Caki2 (cell line): Measurements from ENCODE around the gene MIB1. TPM values are rescaled to one million over a fixed set of nuclear protein-coding genes. Genes with fewer than 3 reads are reported as not detected.

Experiments
- DNase-seq: peaks from one replicate; pipeline ENCODE4 v3.0.0-alpha.2; 2015; ENCODE audit warnings: low read depth
- in situ Hi-C: cut with HindIII; loops from 2 replicates; pipeline ENCODE4 v1.10.0; 2016; ENCODE audit warnings: low sequenced_read_pairs, low pct_unique_long_range_greater_than_20kb, mixed read lengths
- total RNA-seq: library from RNA; depleted of rRNA; stranded (reverse); fragments of >200 nt; shearing (Covaris generic); gene quantifications from 2 replicates; pipeline ENCODE4 v1.2.3, GENCODE V29; 2014; ENCODE audit warnings: low replicate concordance

Gene MIB1
- total RNA-seq, 1 experiment from 2014 or later = 25.4 TPM

- no peak for DNase-seq
- in situ Hi-C loops = no loop called here
Observed at GRCh38 chr18:21798126-21798525, 57.5 kb downstream of the MIB1 start.

DNA sequence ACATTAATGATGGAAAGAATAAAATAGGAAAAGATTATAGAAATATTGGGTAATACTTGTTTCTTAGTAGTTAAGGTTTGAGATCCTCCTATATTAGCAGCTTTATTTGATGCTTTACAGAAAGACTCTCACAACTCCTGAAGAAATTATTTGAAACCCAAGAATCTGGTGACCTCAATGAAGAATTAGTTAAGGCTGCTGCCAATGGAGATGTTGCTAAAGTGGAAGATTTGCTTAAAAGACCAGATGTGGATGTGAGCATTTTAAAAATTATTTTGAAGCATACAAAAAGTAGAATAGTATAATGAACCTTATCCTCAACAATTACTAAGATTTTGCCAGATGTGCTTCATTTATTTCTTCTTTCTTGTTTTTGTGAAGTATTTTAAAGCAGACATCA, 59.1 kb downstream of the MIB1 start:
- in situ Hi-C loops = no loop called here
- no peak for DNase-seq

GRCh38 chr18:21803495-21803894, 62.9 kb downstream of the MIB1 start:
- in situ Hi-C loops = no loop called here
- no peak for DNase-seq

DNA sequence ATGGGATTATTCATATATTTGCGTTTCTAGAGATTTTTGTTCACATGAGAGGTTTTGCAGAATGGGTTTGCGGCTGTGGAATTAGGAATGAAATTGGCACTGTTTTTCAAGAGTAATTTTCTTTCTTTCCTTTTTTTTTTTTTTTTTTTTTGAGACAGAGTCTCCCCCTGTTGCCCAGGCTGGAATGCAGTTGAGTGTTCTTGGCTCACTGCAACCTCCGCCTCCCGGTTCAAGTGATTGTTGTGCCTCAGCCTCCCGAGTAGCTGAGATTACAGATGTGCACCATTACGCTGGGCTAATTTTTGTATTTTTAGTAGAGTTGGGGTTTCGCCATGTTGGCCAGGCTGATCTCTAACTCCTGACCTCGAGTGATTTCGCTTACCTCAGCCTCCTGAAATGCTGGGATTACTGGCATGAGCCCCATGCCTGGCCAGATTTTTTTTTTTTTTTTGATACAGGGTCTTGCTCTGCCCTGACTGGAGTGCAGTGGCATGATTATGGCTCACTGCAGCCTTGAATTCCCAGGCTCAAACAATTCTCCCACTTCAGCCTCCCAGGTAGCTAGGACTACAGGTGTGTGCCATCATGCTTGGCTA, 65.3 kb downstream of the MIB1 start:
- DNase-seq = no peak
- in situ Hi-C loops = no loop called here

- no peak for DNase-seq
- in situ Hi-C loops = no loop called here
Observed at GRCh38 chr18:21808185-21808584, 67.6 kb downstream of the MIB1 start.

DNA sequence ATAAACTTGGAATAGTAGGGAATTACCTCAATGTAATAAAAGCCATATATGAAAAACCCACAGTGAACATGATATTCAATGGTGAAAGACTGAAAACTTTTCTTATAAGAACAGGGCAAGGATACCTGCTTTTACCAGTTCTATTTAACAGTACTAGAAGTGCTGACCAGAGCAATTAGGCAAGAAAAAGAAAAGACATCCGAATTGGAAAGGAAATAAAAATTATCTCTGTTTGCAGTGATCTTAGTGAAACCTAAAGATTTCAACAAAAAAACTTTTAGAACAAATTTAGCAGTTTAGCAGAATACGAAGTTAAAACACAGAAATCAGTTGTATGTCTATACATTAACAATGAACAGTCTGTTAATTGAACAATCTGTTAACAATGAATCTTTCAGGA, 69.1 kb downstream of the MIB1 start:
- in situ Hi-C loops = no loop called here

GRCh38 chr18:21815101-21815500, 74.5 kb downstream of the MIB1 start:
- no peak for DNase-seq

More for the DNA sequence above, 69.1 kb downstream of the MIB1 start:
- no peak for DNase-seq

GRCh38 chr18:21820033-21820810, 79.6 kb downstream of the MIB1 start:
- in situ Hi-C loops = no loop called here
- DNase-seq = no peak

More at GRCh38 chr18:21815101-21815500, 74.5 kb downstream of the MIB1 start:
- in situ Hi-C loops = no loop called here

DNA sequence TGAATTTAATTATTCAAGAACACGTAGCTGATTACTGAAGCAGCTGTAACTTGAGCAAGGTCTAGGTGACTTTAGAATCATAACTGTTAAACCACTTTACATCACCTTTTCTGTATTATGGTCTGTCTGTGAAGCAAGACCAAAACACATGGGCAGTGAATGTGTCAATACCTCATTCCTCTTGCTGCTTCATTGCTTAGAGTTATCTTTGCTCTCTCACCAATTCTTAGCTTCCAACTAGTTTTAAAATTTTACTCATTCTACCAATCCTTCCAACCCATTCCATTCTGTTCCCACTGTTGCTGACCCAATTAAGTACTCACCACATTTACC, 80.2 kb downstream of the MIB1 start:
- no peak for DNase-seq

DNA sequence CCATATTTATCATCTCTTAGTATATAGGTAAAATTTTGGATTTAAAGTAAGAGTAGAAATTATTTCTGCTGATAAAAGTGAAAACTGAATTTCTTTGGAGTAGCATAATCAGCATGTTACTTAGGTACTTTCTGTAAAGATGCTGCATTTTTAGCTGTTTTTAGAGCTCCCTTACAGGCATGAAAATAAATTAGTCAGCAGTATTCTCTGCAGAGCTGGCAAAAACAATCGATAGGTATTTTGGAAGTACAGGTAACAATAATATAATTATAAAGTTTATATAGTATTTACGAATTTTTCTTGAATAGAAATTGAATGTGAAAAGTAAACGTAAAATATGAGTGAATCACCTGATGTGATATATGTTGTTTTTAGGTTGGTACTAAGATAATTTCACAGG, 83.3 kb downstream of the MIB1 start:
- in situ Hi-C loops = no loop called here
- no peak for DNase-seq

More for the DNA sequence above, 80.2 kb downstream of the MIB1 start:
- in situ Hi-C loops = no loop called here

DNA sequence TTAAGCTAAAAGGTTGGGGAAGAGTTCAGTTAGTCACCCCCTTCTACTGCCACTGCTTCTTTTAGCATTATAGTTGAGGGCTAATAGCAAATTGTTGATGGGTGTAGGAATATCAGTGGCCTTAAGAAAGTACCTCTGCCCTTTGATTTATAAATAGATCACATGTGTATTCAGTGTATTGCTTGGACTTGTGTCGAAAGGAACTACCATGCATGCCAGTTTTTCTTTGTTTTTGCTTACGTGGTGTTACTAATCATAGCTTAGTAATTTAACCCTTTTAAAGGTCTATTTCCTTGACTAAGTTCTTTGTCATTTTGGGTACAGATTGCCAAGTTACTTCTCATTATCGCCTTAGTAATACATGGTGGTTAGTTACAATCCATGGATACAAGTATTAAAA, 85.6 kb downstream of the MIB1 start:
- in situ Hi-C loops = no loop called here
- DNase-seq = no peak

DNA sequence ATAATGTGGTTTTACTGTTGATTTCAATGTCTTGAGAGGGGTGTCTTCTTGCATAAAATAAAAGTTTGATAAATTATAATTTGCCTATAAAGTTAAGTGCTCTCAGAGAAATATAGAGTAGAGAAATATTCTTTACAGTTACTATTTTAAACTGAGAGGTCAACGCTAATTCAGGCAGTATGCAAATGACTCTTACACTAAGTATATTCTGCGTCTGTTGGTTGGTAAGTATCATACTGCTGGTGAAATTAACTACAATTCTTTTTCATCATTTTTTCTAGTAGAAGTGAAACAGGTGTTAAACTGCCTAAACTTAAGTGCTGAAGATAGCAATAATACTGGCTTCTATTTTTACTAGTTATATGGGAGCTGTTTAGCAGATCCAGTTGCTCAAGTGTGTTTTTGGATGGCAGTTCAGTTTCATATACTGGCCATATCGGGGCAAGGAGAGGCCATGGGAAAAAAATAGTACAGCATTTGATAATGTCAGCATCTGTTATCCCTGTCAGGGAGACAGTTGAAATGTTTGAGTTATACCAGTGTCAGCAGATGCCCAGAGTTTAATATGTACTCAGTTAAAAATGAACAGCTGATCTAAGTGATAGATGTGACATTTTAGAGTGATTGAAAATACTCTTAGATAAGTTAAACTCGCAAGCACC, 86.2 kb downstream of the MIB1 start:
- in situ Hi-C loops = no loop called here
- no peak for DNase-seq

GRCh38 chr18:21830532-21830931, 89.9 kb downstream of the MIB1 start:
- in situ Hi-C loops = no loop called here
- no peak for DNase-seq

- in situ Hi-C loops = no loop called here
- no peak for DNase-seq
Observed at GRCh38 chr18:21831413-21831831, 90.8 kb downstream of the MIB1 start.

GRCh38 chr18:21833604-21834298, 93.2 kb downstream of the MIB1 start:
- in situ Hi-C loops = no loop called here
- no peak for DNase-seq

GRCh38 chr18:21834299-21834660, 93.7 kb downstream of the MIB1 start:
- in situ Hi-C loops = no loop called here
- no peak for DNase-seq

DNA sequence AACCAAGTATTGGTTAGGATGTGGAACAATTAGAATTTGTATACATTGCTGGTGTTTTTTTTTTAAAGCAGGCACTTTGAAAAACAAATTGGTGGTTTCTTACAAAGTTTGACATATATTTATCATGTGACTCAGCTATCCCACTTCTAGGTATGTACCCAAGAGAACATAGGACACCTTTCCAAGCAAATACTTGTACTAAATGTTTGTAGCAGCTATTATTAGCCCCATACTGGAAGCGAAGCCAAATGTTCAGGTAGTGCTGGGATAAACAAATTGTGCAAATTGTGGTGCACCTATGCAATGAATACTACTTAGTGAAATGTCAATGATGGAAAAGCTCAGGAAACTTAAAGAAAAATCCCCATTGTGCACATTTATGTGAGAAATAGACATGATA, 101.0 kb downstream of the MIB1 start:
- in situ Hi-C loops = no loop called here
- no peak for DNase-seq

- DNase-seq = no peak
- in situ Hi-C loops = no loop called here
Observed at GRCh38 chr18:21843341-21843740, 102.7 kb downstream of the MIB1 start.

DNA sequence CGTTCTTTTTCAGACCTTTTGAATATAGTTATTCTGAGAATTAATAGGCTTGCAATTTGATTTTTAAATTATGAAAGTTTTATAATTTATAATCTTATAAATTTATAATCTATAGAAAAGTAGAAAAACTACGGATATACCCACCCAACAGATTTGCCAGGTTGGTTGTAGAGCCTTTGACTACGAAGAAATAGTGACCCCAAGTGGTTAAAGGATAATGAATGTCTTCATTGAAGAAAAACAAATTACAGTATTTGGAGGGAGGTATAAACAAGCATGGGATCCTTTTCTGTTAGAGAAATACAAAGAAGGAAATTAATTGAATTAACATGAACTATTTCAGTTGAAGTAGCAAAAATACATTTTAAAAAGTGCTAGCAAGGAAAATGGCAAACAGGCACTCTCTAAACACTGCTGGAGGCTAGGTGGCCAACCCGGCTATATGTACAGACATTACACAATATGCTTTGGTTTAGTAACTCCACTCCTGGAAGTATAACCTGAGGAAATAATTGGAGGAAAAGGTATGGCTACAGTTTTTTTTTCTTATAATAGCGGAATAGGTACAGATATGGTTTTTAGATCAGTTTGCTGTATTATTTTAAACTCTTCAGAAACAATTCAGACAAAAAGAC, 110.9 kb downstream of the MIB1 start:
- no peak for DNase-seq
- in situ Hi-C loops = no loop called here
